Nephron (organoid): ENCODE data around the gene TMSB10.

Experiments used
- H3K27ac Mint-ChIP-seq, 3 experiments: 2 replicates each; pipeline ENCODE4 v1.8.0; 2020; ENCODE audit warnings: mixed read lengths in 3 of 3, mild to moderate bottlenecking in 2 of 3, moderate library complexity in 1 of 3
- H3K27me3 Mint-ChIP-seq: 2 replicates; pipeline ENCODE4 v1.8.0; 2021; ENCODE audit warnings: low read depth, mild to moderate bottlenecking, moderate library complexity, mixed read lengths
- H3K36me3 Mint-ChIP-seq: 2 replicates; pipeline ENCODE4 v1.8.0; 2020; ENCODE audit warnings: low read depth, mixed read lengths
- H3K4me1 Mint-ChIP-seq: 2 replicates; pipeline ENCODE4 v1.8.0; 2020; ENCODE audit warnings: mixed read lengths
- H3K4me3 Mint-ChIP-seq, 3 experiments: 2 replicates each; pipeline ENCODE4 v1.8.0; 2020; ENCODE audit warnings: mild to moderate bottlenecking in 3 of 3, mixed read lengths in 3 of 3, moderate library complexity in 2 of 3
- H3K9me3 Mint-ChIP-seq: 2 replicates; pipeline ENCODE4 v1.8.0; 2020; ENCODE audit warnings: mixed read lengths
- CTCF ChIP-seq, 3 experiments: fragments of 200-600 bp; sonication (generic); IDR thresholded peaks; one replicate each; pipeline ENCODE4 v1.5.0; 2021; ENCODE audit warnings: antibody characterized with exemption in 3 of 3; ENCODE audit not compliant: unreplicated experiment in 3 of 3

TMSB10 gene

GRCh38 chr2:84878459-84878858 is 27.0 kb upstream of the TMSB10 start:
- Mint-ChIP-seq H3K36me3 (no peaks in the 10 kb centered on the region), H3K27ac (no peak overlapping the region), H3K27me3 (peaks cover 91% of the 10 kb centered on the region), H3K4me3 (no peak overlapping the region), H3K4me1 (peaks cover 25% of the 10 kb centered on the region), H3K9me3 (no peaks in the 10 kb centered on the region)
- no peak for TF ChIP-seq CTCF (IDR thresholded peaks at IDR 0.05; ENCODE audit: unreplicated experiment in 3 of 3)

GRCh38 chr2:84878896-84879583 is 26.4 kb upstream of the TMSB10 start:
- H3K36me3 Mint-ChIP-seq = no peaks in the 10 kb centered on the region
- no peak for TF ChIP-seq CTCF (IDR thresholded peaks at IDR 0.05; ENCODE audit: unreplicated experiment in 3 of 3)
- H3K27me3 Mint-ChIP-seq = peaks cover 97% of the 10 kb centered on the region
- peak overlapping the region in 2 of 3 experiments; percentile 52 to 62 for H3K4me3 Mint-ChIP-seq
- no peak overlapping the region for H3K27ac Mint-ChIP-seq
- H3K4me1 Mint-ChIP-seq = peaks cover 25% of the 10 kb centered on the region
- no peaks in the 10 kb centered on the region for H3K9me3 Mint-ChIP-seq

- Mint-ChIP-seq H3K27me3 (peaks cover 99% of the 10 kb centered on the region), H3K9me3 (no peaks in the 10 kb centered on the region), H3K4me3 (peak overlapping the region; percentile 76 to 80 (median 78)), H3K36me3 (no peaks in the 10 kb centered on the region), H3K4me1 (peaks cover 32% of the 10 kb centered on the region), H3K27ac (no peak overlapping the region)
- no peak for TF ChIP-seq CTCF (IDR thresholded peaks at IDR 0.05; ENCODE audit: unreplicated experiment in 3 of 3)
Observed at GRCh38 chr2:84879584-84880394, 25.7 kb upstream of the TMSB10 start.

- H3K9me3 Mint-ChIP-seq = no peaks in the 10 kb centered on the region
- H3K4me3 Mint-ChIP-seq = peak overlapping the region; percentile 76 to 80 (median 78)
- peaks cover 97% of the 10 kb centered on the region for H3K27me3 Mint-ChIP-seq
- peaks cover 32% of the 10 kb centered on the region for H3K4me1 Mint-ChIP-seq
- no peaks in the 10 kb centered on the region for H3K36me3 Mint-ChIP-seq
- TF ChIP-seq CTCF (IDR thresholded peaks at IDR 0.05; ENCODE audit: unreplicated experiment in 3 of 3) = no peak
- H3K27ac Mint-ChIP-seq = no peak overlapping the region
Observed at GRCh38 chr2:84880395-84880644, 25.1 kb upstream of the TMSB10 start.

- TF ChIP-seq CTCF (IDR thresholded peaks at IDR 0.05; ENCODE audit: unreplicated experiment in 3 of 3) = no peak
Observed at GRCh38 chr2:84880645-84881521, 24.6 kb upstream of the TMSB10 start, which contains the start of gene TRABD2A. Gene TRABD2A, minus strand, starts transcription at chr2:84881084. Its CDS starts 45 bp downstream, at chr2:84881039.

More at GRCh38 chr2:84880645-84881521, 24.6 kb upstream of the TMSB10 start, which contains the start of gene TRABD2A:
- Mint-ChIP-seq H3K9me3 (no peaks in the 10 kb centered on the region), H3K36me3 (no peaks in the 10 kb centered on the region), H3K4me1 (peaks cover 32% of the 10 kb centered on the region), H3K27me3 (peaks cover 95% of the 10 kb centered on the region), H3K4me3 (peak within 1 kb of the TSS; percentile 83 to 90 (median 89)), H3K27ac (peak within 1 kb of the TSS in 1 of 3 experiments; percentile 58)
